Measurements from ENCODE around the gene CENPV.
"Not testable (repeated sequence)": the region's sequence is repeated elsewhere in the genome, so short reads cannot be mapped to it uniquely, and the experiment has no call there.

CENPV gene

GRCh38 chr17:16353317-16354174 lies at the start of gene CENPV:
Gene CENPV, minus strand, starts transcription at chr17:16353469. Its CDS starts 33 bp downstream, at chr17:16353436.
- peak; percentile 72 for DNase-seq (ENCODE audit: low read depth)

- no peak for DNase-seq (ENCODE audit: low read depth)
These were observed 45.3 kb upstream of the CENPV start for GRCh38 chr17:16398270-16399267.

- DNase-seq (ENCODE audit: low read depth) = not testable (repeated sequence)
These were observed 43.4 kb upstream of the CENPV start for GRCh38 chr17:16396693-16397092.

GRCh38 chr17:16395887-16396286 lies 42.6 kb upstream of the CENPV start:
- not testable (repeated sequence) for DNase-seq (ENCODE audit: low read depth)

GRCh38 chr17:16392491-16392890 lies 39.2 kb upstream of the CENPV start:
- not testable (repeated sequence) for DNase-seq (ENCODE audit: low read depth)

- no peak for DNase-seq (ENCODE audit: low read depth)
These were observed 38.2 kb upstream of the CENPV start for GRCh38 chr17:16391451-16391850.

GRCh38 chr17:16386126-16386507 lies 32.8 kb upstream of the CENPV start:
- not testable (repeated sequence) for DNase-seq (ENCODE audit: low read depth)

- DNase-seq (ENCODE audit: low read depth) = no peak
These were observed 31.3 kb upstream of the CENPV start for GRCh38 chr17:16384557-16384956.

- DNase-seq (ENCODE audit: low read depth) = no peak
These were observed 30.6 kb upstream of the CENPV start for GRCh38 chr17:16383772-16384287.

GRCh38 chr17:16383216-16383615 lies 29.9 kb upstream of the CENPV start:
- DNase-seq (ENCODE audit: low read depth) = no peak

- DNase-seq (ENCODE audit: low read depth) = no peak
These were observed 28.2 kb upstream of the CENPV start for GRCh38 chr17:16381496-16381820.

GRCh38 chr17:16380640-16381495 lies 27.6 kb upstream of the CENPV start, which contains the start of gene UBB:
Gene UBB, plus strand, starts transcription at chr17:16381091. Its CDS starts 817 bp downstream, at chr17:16381908.
- peak; percentile 90 for DNase-seq (ENCODE audit: low read depth)

- no peak for DNase-seq (ENCODE audit: low read depth)
These were observed 26.4 kb upstream of the CENPV start for GRCh38 chr17:16379654-16380053.

- no peak for DNase-seq (ENCODE audit: low read depth)
These were observed 25.5 kb upstream of the CENPV start for GRCh38 chr17:16378636-16379282.

GRCh38 chr17:16377941-16378341 lies 24.7 kb upstream of the CENPV start:
- no peak for DNase-seq (ENCODE audit: low read depth)

- DNase-seq (ENCODE audit: low read depth) = no peak
These were observed 21.1 kb upstream of the CENPV start for GRCh38 chr17:16374146-16374938.

GRCh38 chr17:16371742-16372141 lies 18.5 kb upstream of the CENPV start:
- no peak for DNase-seq (ENCODE audit: low read depth)

- DNase-seq (ENCODE audit: low read depth) = no peak
These were observed 11.4 kb upstream of the CENPV start for GRCh38 chr17:16364625-16365024.

GRCh38 chr17:16363749-16364536 lies 10.7 kb upstream of the CENPV start:
- peak; percentile 63 for DNase-seq (ENCODE audit: low read depth)

All from activated T-cell treated with anti-CD3 and anti-CD28 coated beads for 48 hours (primary cell).